HUES64 (cell line): ENCODE results near the gene ZNF503. TPM values are rescaled to one million over a fixed set of nuclear protein-coding genes. Genes with fewer than 3 reads are reported as not detected.

Source experiments
- H3K27ac ChIP-seq: 2 replicates; pipeline ENCODE4 v1.7.0; 2013; ENCODE audit warnings: low read depth, low read length, inconsistent platforms
- H3K27me3 ChIP-seq: 2 replicates; pipeline ENCODE4 v1.6.1; 2013; ENCODE audit warnings: mild to moderate bottlenecking, low read length; ENCODE audit not compliant: insufficient read depth
- H3K36me3 ChIP-seq: 2 replicates; pipeline ENCODE4 v1.6.1; 2013; ENCODE audit warnings: mild to moderate bottlenecking, low read length; ENCODE audit not compliant: insufficient read depth
- H3K4me1 ChIP-seq: 2 replicates; pipeline ENCODE4 v1.6.1; 2013; ENCODE audit warnings: mild to moderate bottlenecking, low read length, moderate library complexity; ENCODE audit not compliant: insufficient read depth
- H3K4me3 ChIP-seq: 2 replicates; pipeline ENCODE4 v1.5.1; 2013; ENCODE audit warnings: mild to moderate bottlenecking, low read length, moderate library complexity
- H3K9ac ChIP-seq: 2 replicates; pipeline ENCODE4 v1.6.1; 2013; ENCODE audit warnings: mild to moderate bottlenecking, low read depth, low read length
- H3K9me3 ChIP-seq: 2 replicates; pipeline ENCODE4 v1.6.1; 2013; ENCODE audit warnings: low read depth, low read length; ENCODE audit not compliant: insufficient read depth
- WGBS: fragments of 150-250, 120-280 bp; methylation state at CpG from one replicate; pipeline ENCODE4 v1.1.7; 2013; ENCODE audit warnings: missing lambda C conversion rate; 5-methylcytosine and 5-hydroxymethylcytosine counted together
- polyA plus RNA-seq, 2 experiments: library from polyadenylated mRNA; stranded (reverse); fragments of 50-300 nt; gene quantifications; one replicate each; pipeline ENCODE4 v1.2.3, GENCODE V29; 2013

Gene ZNF503, protein sequence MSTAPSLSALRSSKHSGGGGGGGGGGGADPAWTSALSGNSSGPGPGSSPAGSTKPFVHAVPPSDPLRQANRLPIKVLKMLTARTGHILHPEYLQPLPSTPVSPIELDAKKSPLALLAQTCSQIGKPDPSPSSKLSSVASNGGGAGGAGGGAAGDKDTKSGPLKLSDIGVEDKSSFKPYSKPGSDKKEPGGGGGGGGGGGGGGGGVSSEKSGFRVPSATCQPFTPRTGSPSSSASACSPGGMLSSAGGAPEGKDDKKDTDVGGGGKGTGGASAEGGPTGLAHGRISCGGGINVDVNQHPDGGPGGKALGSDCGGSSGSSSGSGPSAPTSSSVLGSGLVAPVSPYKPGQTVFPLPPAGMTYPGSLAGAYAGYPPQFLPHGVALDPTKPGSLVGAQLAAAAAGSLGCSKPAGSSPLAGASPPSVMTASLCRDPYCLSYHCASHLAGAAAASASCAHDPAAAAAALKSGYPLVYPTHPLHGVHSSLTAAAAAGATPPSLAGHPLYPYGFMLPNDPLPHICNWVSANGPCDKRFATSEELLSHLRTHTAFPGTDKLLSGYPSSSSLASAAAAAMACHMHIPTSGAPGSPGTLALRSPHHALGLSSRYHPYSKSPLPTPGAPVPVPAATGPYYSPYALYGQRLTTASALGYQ
- polyA plus RNA-seq (2013, experiment 1 of 2), result 7.1 TPM
- polyA plus RNA-seq (2013, experiment 2 of 2), result 13.3 TPM

DNA sequence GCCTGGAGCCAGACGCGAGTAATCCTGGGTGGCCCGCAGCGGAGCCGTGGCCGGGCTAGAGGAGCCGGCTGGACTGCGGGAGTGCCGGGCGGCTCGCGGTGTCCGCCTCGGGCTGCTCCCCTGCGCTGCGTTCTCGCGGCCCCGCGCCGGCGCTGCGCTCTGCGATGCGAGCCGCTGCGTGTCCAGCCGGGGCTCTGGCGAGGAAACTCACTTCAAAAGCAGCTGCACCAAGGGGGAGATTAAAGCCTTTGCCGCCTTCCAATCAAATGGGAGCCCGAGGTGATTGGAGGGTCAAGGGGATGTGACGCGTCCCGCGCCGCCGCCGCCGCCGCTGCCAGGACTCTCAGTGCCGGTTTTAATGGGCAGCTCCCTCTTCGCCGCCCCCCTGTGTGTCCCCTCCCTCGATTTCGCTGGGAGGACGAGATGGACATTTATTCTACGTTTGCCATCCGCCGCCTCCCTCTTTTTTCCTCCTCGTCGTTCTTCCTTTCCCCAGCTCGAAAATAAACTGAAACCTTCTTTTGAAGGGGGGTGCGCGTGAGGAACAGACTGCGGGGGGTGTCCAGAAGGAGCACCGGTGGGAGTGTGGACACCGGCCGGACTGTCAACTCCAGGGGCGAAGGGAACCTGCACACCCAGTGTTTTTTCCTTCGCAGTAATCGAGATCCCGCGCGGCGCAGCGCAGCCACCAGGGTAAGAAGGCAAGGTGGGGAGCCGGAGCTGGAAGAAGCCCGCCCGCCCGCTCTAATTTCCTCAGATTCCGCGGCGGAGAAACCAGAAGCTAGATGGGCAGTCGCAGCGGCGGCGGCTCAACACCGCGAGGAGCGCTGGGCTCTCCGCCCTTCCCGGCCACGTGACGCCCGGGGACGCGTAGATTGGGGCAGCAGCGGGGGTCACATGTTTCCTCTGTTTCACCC lies at the start of gene ZNF503:
ZNF503 (minus strand) TSS at position 196 of the 917 bp plus-strand sequence. CDS start 345 bp downstream, outside the sequence.
- Histone ChIP-seq H3K4me1 (peaks cover 20% of the 10 kb centered on the region), H3K27ac (peak within 1 kb of the TSS; percentile 57; the same call in 1 of the 2 replicates)
- WGBS, result under 1% methylated on average over 88 of the region's 88 CpGs

DNA sequence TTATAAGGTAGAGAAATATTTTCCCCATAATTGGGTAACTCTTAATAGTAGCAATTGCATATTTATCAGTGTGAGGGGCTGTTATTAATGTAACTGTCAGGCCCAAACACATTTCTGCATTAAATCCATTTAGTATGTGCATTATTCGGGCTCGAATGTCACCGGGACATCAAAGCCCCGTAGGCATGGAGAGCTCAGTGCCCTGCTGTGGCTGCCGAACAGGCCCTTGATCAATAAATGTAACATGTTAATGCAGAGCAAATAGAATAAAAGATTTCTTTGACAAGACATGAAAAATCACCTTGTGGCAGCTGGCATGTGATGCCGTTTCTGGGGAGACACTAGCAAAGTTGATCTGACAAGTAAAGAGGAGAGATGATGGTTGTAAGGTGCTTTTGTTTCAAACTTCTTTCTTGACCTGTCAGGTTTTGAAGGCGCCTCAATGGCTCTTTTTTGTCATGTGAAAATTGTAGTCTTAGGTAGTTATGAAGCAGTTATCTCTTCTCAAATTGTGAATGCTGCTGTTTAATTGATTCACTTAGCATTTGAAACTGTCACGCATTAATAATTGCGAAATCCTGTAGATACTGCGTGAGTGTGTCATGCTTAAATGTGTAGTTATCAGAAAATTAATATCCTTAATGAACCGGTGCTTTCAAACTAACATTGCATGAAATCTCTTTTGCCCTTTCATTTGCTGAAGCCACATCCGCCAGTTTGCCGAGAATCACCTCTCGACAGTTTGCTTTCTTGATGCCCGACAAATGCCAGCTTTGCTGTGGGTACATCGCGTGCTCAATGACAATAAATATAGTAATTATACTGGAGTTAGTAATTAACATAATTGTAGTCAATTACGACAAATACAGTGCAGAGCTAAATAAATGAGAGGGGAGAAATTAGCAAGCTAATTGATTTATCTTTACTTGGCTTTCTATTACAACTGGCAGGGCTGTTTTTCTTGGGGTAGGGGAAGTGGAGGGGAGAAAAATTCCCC lies 49.4 kb upstream of the ZNF503 start:
- Histone ChIP-seq H3K27ac (no peak overlapping the region), H3K27me3 (peaks cover 56% of the 10 kb centered on the region), H3K9me3 (no peaks in the 10 kb centered on the region), H3K9ac (no peak overlapping the region), H3K4me3 (peak overlapping the region; percentile 10; the same call in 1 of the 2 replicates), H3K4me1 (peaks cover 39% of the 10 kb centered on the region), H3K36me3 (no peaks in the 10 kb centered on the region)
- 21% methylated on average over 16 of the region's 18 CpGs for WGBS

More for the DNA sequence above, at the start of gene ZNF503:
- peaks cover 97% of the 10 kb centered on the region for H3K27me3 ChIP-seq
- no peaks in the 10 kb centered on the region for H3K9me3 ChIP-seq
- H3K4me3 ChIP-seq, result peak within 1 kb of the TSS; percentile 70
- no peaks in the 10 kb centered on the region for H3K36me3 ChIP-seq
- H3K9ac ChIP-seq, result peak within 1 kb of the TSS; percentile 34; the same call in 1 of the 2 replicates

DNA sequence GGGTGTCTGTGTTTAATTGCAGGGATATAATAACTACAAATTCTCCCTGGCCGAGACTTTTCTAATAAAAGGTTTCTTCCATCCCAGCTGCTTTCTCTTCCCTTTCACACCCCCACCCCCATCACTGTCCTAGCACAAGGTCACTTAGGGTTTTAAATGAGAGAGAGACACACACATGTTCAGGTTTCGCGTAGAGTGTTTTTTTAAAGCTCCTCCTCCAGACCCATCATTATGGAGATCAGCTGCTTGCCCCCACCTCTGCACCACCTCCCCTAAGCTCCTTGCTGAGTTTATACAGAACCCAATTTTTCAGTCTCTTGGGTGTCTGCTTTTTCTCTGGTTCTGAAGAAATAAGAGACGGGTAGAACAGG lies 48.5 kb upstream of the ZNF503 start:
- Histone ChIP-seq H3K9ac (no peak overlapping the region), H3K4me3 (no peak overlapping the region), H3K4me1 (peaks cover 39% of the 10 kb centered on the region), H3K9me3 (no peaks in the 10 kb centered on the region), H3K27ac (no peak overlapping the region), H3K27me3 (peaks cover 56% of the 10 kb centered on the region), H3K36me3 (no peaks in the 10 kb centered on the region)
- 21% methylated on average over 3 of the region's 4 CpGs for WGBS

DNA sequence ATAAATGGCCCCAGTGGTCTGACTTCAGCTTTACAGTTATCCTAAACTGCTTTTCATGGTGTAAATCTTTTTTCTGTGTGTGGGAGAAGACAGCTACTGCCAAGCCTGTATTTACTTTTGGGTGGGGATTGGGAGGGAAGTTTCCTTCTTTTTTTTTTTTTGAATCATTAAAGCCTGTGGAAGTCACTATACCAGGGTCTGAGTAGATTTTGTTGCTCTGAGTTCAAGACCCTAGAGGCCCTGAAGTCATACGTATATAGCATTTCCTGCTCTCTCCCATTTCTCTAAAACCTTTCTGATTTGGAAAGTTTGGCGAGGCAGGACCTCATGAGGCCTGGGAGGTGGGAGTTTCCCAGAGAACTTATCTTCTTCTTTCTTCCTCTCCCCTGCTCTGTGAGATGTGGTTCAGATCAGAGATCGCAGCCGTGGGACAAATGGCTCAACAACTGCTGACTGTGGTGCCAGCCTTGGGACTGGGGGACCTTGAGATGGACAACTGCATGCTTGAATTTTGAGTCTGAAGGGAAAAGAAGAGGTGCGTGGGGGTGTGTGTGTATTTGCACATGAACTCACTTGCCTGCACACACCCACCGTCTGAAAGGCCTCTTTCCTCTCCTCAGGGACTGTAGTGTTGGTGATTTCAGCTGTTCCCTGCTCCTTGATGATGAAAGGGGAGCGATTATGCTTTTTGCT lies 48.0 kb upstream of the ZNF503 start:
- Histone ChIP-seq H3K27ac (no peak overlapping the region), H3K36me3 (no peaks in the 10 kb centered on the region), H3K9ac (no peak overlapping the region), H3K4me3 (no peak overlapping the region), H3K9me3 (no peaks in the 10 kb centered on the region), H3K4me1 (peaks cover 39% of the 10 kb centered on the region), H3K27me3 (peaks cover 54% of the 10 kb centered on the region)
- 45% methylated on average over 6 of the region's 7 CpGs for WGBS

DNA sequence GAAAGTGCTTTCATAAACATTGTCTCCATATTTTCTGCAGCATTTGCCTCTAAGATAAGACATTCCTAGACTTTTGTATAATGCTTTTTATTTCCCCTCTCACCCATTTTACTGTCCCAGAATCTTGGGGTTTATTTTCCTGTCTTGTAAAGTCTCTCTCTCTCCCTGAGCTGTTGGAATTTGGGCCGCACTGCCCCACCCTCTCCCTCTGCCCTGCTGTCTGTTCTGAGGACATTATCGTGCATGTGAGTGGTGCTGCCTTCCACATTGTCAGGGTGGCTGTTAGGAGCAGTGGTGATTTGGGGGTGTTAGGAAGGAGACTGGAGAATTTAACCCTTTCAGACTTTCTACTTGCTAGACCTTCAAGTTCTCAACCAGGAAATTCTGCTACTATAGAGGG lies 46.6 kb upstream of the ZNF503 start:
- no peak overlapping the region for H3K9ac ChIP-seq
- 92% methylated on average over 1 of the region's 2 CpGs for whole genome bisulfite sequencing
- H3K4me1 ChIP-seq, result peaks cover 38% of the 10 kb centered on the region
- no peak overlapping the region for H3K27ac ChIP-seq
- peaks cover 9% of the 10 kb centered on the region; the same call in 1 of the 2 replicates for H3K9me3 ChIP-seq
- H3K36me3 ChIP-seq, result no peaks in the 10 kb centered on the region
- peaks cover 42% of the 10 kb centered on the region for H3K27me3 ChIP-seq
- no peak overlapping the region for H3K4me3 ChIP-seq

DNA sequence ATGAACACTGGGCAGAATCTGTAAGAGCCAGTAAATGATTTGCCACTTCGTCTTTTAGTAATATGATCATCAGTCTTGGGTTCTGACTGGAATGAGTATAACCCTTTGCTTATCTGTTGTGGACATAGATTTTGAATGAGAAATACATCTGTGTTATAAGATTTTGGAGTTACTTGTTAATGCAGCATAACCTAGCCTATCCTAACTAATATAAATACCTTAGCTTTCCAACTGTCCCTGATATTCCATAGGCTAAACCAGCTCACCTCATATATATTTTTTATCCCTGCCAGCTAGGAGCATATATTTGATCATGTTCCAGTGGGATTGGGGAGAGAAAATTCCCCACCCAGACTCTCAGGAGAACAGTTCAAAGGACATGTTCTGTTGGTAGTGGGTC lies 44.9 kb upstream of the ZNF503 start:
- H3K27ac ChIP-seq, result no peak overlapping the region
- H3K4me3 ChIP-seq, result no peak overlapping the region
- H3K4me1 ChIP-seq, result peaks cover 22% of the 10 kb centered on the region
- WGBS, result 95% methylated on average over 1 of the region's 1 CpG
- no peak overlapping the region for H3K9ac ChIP-seq
- H3K27me3 ChIP-seq, result peaks cover 25% of the 10 kb centered on the region
- H3K9me3 ChIP-seq, result peaks cover 12% of the 10 kb centered on the region; the same call in 1 of the 2 replicates
- H3K36me3 ChIP-seq, result no peaks in the 10 kb centered on the region

DNA sequence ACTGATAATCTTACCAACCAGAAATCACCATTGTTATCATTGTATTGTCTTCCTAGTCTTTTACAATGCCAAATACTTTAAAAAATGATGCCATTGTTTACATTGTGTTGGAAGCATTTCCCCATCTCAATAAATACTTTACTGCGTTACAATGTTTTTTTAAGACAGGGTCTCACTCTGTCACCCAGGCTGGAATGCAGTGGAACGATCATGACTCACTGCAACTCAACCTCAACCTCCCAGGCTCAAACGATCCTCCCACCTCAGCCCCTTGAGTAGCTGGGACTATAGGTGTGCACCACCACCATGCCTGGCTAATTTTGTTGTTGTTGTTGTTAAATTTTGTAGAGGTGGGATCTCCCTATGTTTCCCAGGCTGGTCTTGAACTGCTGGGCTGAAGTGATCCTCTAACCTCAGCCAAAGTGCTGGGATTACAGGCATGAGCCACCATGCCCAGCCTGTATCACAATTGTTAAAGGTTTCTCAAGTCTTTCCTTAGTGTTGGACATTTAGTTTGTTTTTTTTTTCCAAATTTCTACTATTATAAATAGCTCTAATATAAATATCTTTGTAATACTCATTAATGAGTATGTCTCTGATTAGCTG lies 43.3 kb upstream of the ZNF503 start:
- Histone ChIP-seq H3K36me3 (no peaks in the 10 kb centered on the region), H3K9me3 (peaks cover 12% of the 10 kb centered on the region; the same call in 1 of the 2 replicates), H3K4me1 (peaks cover 5% of the 10 kb centered on the region), H3K27ac (no peak overlapping the region), H3K4me3 (no peak overlapping the region), H3K27me3 (peaks cover 18% of the 10 kb centered on the region), H3K9ac (no peak overlapping the region)
- WGBS, result 91% methylated on average over 3 of the region's 3 CpGs

DNA sequence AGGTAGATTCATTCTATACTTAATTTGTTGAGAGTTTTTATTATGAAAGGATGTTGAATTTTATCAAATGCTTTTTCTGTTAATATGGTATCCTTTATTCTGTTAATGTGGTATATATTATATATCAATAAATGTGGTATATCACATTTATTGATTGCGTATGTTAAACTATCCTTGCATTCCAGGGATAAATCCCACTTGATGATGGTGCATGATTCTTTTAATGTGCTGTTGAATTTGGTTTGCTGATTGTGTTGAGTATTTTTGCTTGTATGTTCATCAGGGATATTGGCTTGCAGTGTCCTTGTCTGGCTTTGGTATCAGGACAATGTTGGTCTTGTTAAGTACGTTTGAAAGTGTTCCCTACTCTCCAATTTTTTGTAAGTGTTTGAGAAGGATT lies 41.8 kb upstream of the ZNF503 start:
- peaks cover 7% of the 10 kb centered on the region; the same call in 1 of the 2 replicates for H3K4me1 ChIP-seq
- H3K27ac ChIP-seq, result no peak overlapping the region
- H3K9ac ChIP-seq, result no peak overlapping the region
- 94% methylated on average over 2 of the region's 2 CpGs for WGBS
- H3K36me3 ChIP-seq, result no peaks in the 10 kb centered on the region
- H3K4me3 ChIP-seq, result no peak overlapping the region
- H3K9me3 ChIP-seq, result peaks cover 12% of the 10 kb centered on the region; the same call in 1 of the 2 replicates
- peaks cover 24% of the 10 kb centered on the region for H3K27me3 ChIP-seq

DNA sequence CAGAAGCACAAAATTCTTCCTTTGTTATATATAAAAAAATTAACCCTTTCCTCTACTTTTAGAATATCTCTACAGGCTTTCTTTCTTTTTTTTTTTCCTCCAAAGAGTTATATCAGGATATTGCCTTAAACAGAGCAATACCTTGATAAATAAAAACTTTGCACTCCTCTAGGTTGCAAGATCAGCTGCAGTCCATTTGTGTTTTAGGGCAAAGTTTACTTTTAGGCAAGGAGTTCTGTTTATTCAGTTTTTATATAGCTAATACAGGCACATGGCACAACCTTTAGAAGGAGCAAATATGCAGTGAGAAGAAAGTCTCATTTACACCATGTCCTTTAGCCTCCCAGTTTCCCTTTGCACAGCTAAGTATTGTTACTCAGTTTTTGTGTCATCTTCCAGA lies 40.1 kb upstream of the ZNF503 start:
- H3K27me3 ChIP-seq, result peaks cover 41% of the 10 kb centered on the region
- no peak overlapping the region for H3K4me3 ChIP-seq

More for the DNA sequence above, 40.1 kb upstream of the ZNF503 start:
- no peaks in the 10 kb centered on the region for H3K36me3 ChIP-seq
- no peak overlapping the region for H3K9ac ChIP-seq
- H3K27ac ChIP-seq, result no peak overlapping the region
- H3K9me3 ChIP-seq, result peaks cover 12% of the 10 kb centered on the region; the same call in 1 of the 2 replicates
- peaks cover 8% of the 10 kb centered on the region; the same call in 1 of the 2 replicates for H3K4me1 ChIP-seq
